ENCODE results near the gene IGSF21. TPM values are rescaled to one million over a fixed set of nuclear protein-coding genes. Genes with fewer than 3 reads are reported as not detected.

The IGSF21 gene
- total and polyA plus RNA-seq, 4 donors = 0.31 to 1.5 (median 0.88) TPM

DNA sequence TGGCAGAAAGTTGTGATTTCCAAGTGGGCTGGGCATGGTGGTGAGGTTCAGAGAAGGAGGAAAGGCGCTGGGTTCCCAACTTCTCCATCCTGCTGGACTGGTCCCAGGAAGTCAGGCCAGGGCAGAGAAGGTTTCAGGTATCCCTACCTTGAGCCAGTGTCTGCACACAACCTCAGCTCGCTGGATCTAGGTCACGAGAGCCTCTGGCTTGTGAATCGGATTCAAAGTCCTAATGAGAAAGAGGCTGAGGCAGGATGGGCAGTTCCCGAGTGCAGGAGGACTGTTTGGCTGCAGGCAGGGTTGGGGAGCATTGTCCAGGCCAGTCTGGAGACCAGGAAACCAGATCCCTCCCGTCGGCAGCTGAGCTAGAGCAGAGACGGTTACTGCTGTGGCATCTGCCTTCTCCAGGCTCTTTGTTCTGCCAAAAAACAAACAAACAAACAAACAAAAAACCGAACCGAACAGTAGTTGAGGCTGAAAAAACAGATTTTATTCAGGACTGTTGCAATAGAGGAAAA lies 19.5 kb upstream of the IGSF21 start:
- Histone ChIP-seq H3K27ac (ENCODE audit: low read depth in 1 of 2, low read length in 2 of 2) (no peak overlapping the region), H3K4me1 (ENCODE audit: control insufficient read depth in 4 of 4, insufficient read depth in 4 of 4, low read length in 3 of 4) (no peaks in the 10 kb centered on the region), H3K9me3 (ENCODE audit: control insufficient read depth in 4 of 4, low read length in 3 of 4) (no peaks in the 10 kb centered on the region), H3K4me3 (ENCODE audit: low read depth in 1 of 3, low read length in 3 of 3) (no peak overlapping the region), H3K36me3 (ENCODE audit: control insufficient read depth in 4 of 4, insufficient read depth in 3 of 4, low read depth in 1 of 4, low read length in 3 of 4) (no peaks in the 10 kb centered on the region), H3K27me3 (ENCODE audit: control insufficient read depth in 4 of 4, insufficient read depth in 4 of 4, low read length in 3 of 4) (peaks cover 0 to 8% (median 0%) of the 10 kb centered on the region in 4 donors), H3K9ac (ENCODE audit: low read depth in 1 of 2, low read length in 2 of 2) (no peak overlapping the region)
- 20% methylated on average over 10 of the region's 10 CpGs for WGBS
- DNase-seq (ENCODE audit: low spot score) = no peak
- TF ChIP-seq, protein P1, sequence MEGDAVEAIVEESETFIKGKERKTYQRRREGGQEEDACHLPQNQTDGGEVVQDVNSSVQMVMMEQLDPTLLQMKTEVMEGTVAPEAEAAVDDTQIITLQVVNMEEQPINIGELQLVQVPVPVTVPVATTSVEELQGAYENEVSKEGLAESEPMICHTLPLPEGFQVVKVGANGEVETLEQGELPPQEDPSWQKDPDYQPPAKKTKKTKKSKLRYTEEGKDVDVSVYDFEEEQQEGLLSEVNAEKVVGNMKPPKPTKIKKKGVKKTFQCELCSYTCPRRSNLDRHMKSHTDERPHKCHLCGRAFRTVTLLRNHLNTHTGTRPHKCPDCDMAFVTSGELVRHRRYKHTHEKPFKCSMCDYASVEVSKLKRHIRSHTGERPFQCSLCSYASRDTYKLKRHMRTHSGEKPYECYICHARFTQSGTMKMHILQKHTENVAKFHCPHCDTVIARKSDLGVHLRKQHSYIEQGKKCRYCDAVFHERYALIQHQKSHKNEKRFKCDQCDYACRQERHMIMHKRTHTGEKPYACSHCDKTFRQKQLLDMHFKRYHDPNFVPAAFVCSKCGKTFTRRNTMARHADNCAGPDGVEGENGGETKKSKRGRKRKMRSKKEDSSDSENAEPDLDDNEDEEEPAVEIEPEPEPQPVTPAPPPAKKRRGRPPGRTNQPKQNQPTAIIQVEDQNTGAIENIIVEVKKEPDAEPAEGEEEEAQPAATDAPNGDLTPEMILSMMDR (IDR thresholded peaks at IDR 0.05; ENCODE audit: low read depth, low read length, missing input control) = no peak
- TF ChIP-seq, protein P2, sequence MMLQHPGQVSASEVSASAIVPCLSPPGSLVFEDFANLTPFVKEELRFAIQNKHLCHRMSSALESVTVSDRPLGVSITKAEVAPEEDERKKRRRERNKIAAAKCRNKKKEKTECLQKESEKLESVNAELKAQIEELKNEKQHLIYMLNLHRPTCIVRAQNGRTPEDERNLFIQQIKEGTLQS (IDR thresholded peaks at IDR 0.05) = no peak
- TF ChIP-seq, protein P3, sequence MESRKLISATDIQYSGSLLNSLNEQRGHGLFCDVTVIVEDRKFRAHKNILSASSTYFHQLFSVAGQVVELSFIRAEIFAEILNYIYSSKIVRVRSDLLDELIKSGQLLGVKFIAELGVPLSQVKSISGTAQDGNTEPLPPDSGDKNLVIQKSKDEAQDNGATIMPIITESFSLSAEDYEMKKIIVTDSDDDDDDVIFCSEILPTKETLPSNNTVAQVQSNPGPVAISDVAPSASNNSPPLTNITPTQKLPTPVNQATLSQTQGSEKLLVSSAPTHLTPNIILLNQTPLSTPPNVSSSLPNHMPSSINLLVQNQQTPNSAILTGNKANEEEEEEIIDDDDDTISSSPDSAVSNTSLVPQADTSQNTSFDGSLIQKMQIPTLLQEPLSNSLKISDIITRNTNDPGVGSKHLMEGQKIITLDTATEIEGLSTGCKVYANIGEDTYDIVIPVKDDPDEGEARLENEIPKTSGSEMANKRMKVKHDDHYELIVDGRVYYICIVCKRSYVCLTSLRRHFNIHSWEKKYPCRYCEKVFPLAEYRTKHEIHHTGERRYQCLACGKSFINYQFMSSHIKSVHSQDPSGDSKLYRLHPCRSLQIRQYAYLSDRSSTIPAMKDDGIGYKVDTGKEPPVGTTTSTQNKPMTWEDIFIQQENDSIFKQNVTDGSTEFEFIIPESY (IDR thresholded peaks at IDR 0.05) = no peak
- TF ChIP-seq, protein P4, sequence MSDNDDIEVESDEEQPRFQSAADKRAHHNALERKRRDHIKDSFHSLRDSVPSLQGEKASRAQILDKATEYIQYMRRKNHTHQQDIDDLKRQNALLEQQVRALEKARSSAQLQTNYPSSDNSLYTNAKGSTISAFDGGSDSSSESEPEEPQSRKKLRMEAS (IDR thresholded peaks at IDR 0.05) = no peak
- TF ChIP-seq NR2F2 (IDR thresholded peaks at IDR 0.05) (no peak), SP1 (IDR thresholded peaks at IDR 0.05) (no peak), GABPA (IDR thresholded peaks at IDR 0.05 in 1 of 2, conservative IDR thresholded peaks at IDR 0.05 in 1 of 2) (no peak), RAD21 (IDR thresholded peaks at IDR 0.05) (no peak), HNF4G (IDR thresholded peaks at IDR 0.05) (no peak), HNF4A (conservative IDR thresholded peaks at IDR 0.05) (no peak), YY1 (IDR thresholded peaks at IDR 0.05) (no peak), TAF1 (conservative IDR thresholded peaks at IDR 0.05) (no peak), RXRA (IDR thresholded peaks at IDR 0.05) (no peak), FOXA2 (IDR thresholded peaks at IDR 0.05) (no peak), JUND (IDR thresholded peaks at IDR 0.05) (no peak), EGR1 (IDR thresholded peaks at IDR 0.05; ENCODE audit: low read depth in 2 of 2) (no peak)

DNA sequence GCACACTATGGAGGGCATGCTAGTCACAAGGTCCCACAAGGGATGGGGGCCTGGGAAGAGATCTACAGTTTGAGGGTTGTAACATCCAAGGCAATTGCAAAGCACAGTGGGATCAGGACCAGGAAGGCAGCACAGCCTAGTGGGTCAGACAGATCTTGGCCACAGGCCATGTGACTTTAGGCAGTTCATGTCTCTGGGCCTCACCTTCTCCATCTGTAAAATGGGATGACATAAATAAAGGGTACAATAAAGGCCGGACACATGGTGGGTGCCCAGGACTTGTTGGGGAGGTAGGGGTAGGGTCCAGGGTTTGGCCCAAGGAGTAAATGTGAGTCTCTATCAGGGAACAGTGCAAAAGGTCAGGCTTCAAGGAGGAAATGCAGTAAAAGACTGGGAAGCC lies 18.1 kb upstream of the IGSF21 start:
- DNase-seq (ENCODE audit: low spot score) = no peak
- no peaks in the 10 kb centered on the region for H3K4me1 ChIP-seq (ENCODE audit: control insufficient read depth in 4 of 4, insufficient read depth in 4 of 4, low read length in 3 of 4)
- H3K27me3 ChIP-seq (ENCODE audit: control insufficient read depth in 4 of 4, insufficient read depth in 4 of 4, low read length in 3 of 4) = peaks cover 0 to 8% (median 0%) of the 10 kb centered on the region in 4 donors
- no peak for TF ChIP-seq RAD21 (IDR thresholded peaks at IDR 0.05)
- TF ChIP-seq, protein P4 (IDR thresholded peaks at IDR 0.05) = no peak
- TF ChIP-seq NR2F2 (IDR thresholded peaks at IDR 0.05) = no peak
- TF ChIP-seq JUND (IDR thresholded peaks at IDR 0.05) = no peak
- TF ChIP-seq SP1 (IDR thresholded peaks at IDR 0.05) = no peak
- no peak for TF ChIP-seq GABPA (IDR thresholded peaks at IDR 0.05 in 1 of 2, conservative IDR thresholded peaks at IDR 0.05 in 1 of 2)
- TF ChIP-seq RXRA (IDR thresholded peaks at IDR 0.05) = no peak
- TF ChIP-seq EGR1 (IDR thresholded peaks at IDR 0.05; ENCODE audit: low read depth in 2 of 2) = no peak
- TF ChIP-seq FOXA1 (IDR thresholded peaks at IDR 0.05) = no peak
- TF ChIP-seq FOXA2 (IDR thresholded peaks at IDR 0.05) = no peak
- TF ChIP-seq, protein P3 (IDR thresholded peaks at IDR 0.05) = no peak
- H3K9ac ChIP-seq (ENCODE audit: low read depth in 1 of 2, low read length in 2 of 2) = no peak overlapping the region
- WGBS = 90% methylated on average over 1 of the region's 1 CpG
- H3K27ac ChIP-seq (ENCODE audit: low read depth in 1 of 2, low read length in 2 of 2) = no peak overlapping the region
- no peaks in the 10 kb centered on the region for H3K36me3 ChIP-seq (ENCODE audit: control insufficient read depth in 4 of 4, insufficient read depth in 3 of 4, low read depth in 1 of 4, low read length in 3 of 4)
- no peak overlapping the region for H3K4me3 ChIP-seq (ENCODE audit: low read depth in 1 of 3, low read length in 3 of 3)
- H3K9me3 ChIP-seq (ENCODE audit: control insufficient read depth in 4 of 4, low read length in 3 of 4) = no peaks in the 10 kb centered on the region

Measured in liver (tissue), 9 donors.